Measurements from ENCODE around the gene OLFML2B. TPM values are rescaled to one million over a fixed set of nuclear protein-coding genes. Genes with fewer than 3 reads are reported as not detected.

OLFML2B gene
- total and polyA plus RNA-seq, 2 of the 13 experiments (the other 11 are each of a cell fraction or from before 2014, with no cell fraction given) = not detected

DNA sequence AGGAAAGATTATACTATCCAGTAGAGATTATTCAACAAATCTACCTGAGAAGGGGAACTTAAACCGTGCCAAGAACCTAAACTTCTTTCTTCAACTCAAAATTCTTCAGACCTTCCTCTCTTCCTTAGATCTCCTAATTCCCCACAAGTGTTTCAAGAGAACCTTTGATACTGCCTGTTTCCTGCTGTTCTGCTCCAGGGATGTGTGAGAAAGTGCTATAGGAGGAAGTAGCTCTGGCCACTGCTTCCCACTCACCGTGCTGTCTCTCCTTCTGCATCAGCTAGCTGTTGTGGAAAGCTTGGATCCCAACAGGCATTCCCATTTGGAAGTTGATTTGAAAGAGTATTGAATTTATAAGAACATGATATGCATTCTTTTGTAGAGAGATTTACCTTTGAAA lies 41.3 kb upstream of the OLFML2B start (continued):
- TF ChIP-seq, protein P1, sequence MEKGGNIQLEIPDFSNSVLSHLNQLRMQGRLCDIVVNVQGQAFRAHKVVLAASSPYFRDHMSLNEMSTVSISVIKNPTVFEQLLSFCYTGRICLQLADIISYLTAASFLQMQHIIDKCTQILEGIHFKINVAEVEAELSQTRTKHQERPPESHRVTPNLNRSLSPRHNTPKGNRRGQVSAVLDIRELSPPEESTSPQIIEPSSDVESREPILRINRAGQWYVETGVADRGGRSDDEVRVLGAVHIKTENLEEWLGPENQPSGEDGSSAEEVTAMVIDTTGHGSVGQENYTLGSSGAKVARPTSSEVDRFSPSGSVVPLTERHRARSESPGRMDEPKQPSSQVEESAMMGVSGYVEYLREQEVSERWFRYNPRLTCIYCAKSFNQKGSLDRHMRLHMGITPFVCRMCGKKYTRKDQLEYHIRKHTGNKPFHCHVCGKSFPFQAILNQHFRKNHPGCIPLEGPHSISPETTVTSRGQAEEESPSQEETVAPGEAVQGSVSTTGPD (CRISPR knock-in tag; IDR thresholded peaks at IDR 0.05) = no peak
- TF ChIP-seq ZMYM4 (CRISPR knock-in tag; IDR thresholded peaks at IDR 0.05) (no peak), KMT2A (CRISPR knock-in tag; IDR thresholded peaks at IDR 0.05) (no peak), GATAD2A (CRISPR knock-in tag; IDR thresholded peaks at IDR 0.05) (no peak), SALL2 (CRISPR knock-in tag; IDR thresholded peaks at IDR 0.05) (no peak), KLF15 (CRISPR knock-in tag; IDR thresholded peaks at IDR 0.05; ENCODE audit: borderline replicate concordance) (no peak), NFKB2 (CRISPR knock-in tag; IDR thresholded peaks at IDR 0.05; ENCODE audit: borderline replicate concordance) (no peak)
- TF ChIP-seq, protein P2, sequence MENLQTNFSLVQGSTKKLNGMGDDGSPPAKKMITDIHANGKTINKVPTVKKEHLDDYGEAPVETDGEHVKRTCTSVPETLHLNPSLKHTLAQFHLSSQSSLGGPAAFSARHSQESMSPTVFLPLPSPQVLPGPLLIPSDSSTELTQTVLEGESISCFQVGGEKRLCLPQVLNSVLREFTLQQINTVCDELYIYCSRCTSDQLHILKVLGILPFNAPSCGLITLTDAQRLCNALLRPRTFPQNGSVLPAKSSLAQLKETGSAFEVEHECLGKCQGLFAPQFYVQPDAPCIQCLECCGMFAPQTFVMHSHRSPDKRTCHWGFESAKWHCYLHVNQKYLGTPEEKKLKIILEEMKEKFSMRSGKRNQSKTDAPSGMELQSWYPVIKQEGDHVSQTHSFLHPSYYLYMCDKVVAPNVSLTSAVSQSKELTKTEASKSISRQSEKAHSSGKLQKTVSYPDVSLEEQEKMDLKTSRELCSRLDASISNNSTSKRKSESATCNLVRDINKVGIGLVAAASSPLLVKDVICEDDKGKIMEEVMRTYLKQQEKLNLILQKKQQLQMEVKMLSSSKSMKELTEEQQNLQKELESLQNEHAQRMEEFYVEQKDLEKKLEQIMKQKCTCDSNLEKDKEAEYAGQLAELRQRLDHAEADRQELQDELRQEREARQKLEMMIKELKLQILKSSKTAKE (CRISPR knock-in tag; IDR thresholded peaks at IDR 0.05; ENCODE audit: borderline replicate concordance) = no peak
- TF ChIP-seq, protein P3, sequence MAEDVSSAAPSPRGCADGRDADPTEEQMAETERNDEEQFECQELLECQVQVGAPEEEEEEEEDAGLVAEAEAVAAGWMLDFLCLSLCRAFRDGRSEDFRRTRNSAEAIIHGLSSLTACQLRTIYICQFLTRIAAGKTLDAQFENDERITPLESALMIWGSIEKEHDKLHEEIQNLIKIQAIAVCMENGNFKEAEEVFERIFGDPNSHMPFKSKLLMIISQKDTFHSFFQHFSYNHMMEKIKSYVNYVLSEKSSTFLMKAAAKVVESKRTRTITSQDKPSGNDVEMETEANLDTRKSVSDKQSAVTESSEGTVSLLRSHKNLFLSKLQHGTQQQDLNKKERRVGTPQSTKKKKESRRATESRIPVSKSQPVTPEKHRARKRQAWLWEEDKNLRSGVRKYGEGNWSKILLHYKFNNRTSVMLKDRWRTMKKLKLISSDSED (CRISPR knock-in tag; IDR thresholded peaks at IDR 0.05) = no peak
